ENCODE results near the gene CARM1.
"Not testable (repeated sequence)": the region's sequence is repeated elsewhere in the genome, so short reads cannot be mapped to it uniquely, and the experiment has no call there.

GRCh38 chr19:10959277-10959968 lies 88.1 kb downstream of the CARM1 start:
- TF ChIP-seq CTCF, POLR2A (IDR thresholded peaks at IDR 0.05): not testable (repeated sequence)
